AG08395 (cell line): ENCODE data around the gene TNS3.
"Not testable (repeated sequence)": the region's sequence is repeated elsewhere in the genome, so short reads cannot be mapped to it uniquely, and the experiment has no call there.

ENCODE experiments used
- DNase-seq: peaks from one replicate; pipeline ENCODE4 v3.0.0; 2012; ENCODE audit warnings: mixed read lengths, low spot score

TNS3 gene

DNA sequence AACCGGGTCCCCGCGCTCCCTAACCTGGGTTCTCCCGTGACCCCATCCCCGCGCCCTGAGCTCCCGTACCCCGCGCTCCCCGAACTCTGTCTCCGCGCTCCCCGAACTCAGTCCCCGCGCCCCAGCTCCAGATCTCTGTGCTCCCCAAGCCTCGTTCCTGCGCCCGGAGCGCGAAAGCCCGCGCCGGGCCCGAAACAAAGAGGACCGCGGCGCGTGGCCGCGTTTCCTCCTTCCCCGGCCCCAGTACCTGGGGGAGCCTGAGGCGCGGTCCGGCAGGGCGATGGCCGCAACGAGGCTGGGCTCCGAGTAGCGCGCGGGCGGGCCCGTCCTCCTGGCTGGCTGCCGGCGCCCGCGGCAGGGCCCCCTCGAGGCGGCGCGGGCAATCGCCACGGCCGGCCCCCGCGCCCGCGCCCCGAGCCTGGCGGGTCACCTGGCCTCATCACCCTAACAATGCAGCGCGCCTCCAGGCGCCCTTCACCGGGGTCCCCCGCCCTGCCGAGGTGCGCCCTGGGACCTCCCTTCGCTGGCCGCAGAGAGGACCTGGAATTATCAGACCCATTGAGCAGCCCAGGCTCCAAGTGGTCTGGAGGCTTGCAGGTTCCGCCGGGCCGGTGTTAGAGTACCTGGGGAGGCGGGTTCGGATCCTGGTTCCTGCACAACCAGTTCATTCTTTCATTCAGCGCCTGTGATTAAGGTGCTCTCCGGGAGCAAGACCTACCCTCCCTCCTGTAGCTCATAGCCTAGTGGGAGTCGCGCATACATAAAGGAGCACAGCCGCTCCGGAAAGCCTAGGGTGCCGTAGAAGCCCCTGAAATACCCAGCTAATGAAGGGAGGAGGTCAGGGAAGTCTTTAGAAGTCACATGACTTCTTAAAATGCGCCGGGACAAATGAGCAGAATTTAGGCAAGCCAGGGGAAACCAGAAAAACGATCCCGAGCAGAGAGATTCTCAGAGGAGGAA lies at the start of gene TNS3:
TSS of gene TNS3 (minus strand) at position 308 of the 960 bp plus-strand sequence. CDS start 142,475 bp downstream, outside the sequence.
- peak; percentile 65 for DNase-seq

DNA sequence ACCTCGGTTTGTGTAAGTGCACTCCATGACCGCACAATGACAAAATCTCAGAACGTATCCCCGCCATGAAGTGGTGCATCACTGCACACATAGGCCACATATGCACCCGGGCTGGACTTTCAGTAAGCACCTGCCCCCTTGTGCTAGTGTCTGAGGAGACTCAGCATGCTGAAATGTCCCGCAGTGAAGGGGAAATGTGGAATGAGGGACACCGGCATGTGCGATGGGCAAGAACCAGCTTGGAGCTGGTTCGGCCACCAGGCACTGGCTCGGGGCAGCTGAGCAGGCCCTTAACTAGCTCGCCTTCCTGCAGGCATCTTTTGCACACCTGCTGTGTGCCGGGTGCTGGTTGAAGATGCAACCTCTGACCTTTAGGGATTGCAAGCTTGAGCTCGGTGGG lies 49.8 kb upstream of the TNS3 start:
- DNase-seq = no peak

DNA sequence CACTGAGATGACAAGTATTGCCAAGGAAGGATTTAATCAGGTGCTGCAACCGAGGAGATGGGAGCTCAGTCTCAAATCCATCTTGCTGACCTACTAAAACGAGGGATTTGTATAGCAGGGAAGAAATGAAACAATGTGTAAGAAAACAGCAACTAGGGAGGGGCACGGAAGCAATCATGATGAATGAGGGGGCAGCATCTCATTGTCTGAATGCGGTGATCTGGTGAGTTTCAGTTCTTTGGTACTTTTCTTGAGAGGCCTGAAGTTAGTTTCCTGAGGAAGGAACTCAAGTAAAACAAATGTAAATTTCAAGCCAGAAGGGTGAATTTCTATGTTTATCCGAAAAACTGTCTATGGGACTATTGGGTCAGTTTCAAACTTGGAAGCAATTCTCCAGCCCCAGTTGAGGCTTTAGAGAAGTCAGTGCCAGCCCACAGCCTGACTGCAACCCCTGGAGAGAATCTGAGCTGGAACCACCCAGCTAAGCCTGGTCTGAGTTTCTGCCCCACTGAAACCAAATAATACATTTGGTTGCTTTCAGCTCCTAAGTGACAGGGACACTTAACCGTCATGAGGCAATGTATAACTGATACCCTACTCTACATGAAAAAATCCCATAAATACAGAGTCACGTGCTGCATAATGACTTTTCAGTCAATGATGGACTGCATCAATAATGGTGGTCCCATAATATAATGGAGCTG lies 45.8 kb upstream of the TNS3 start:
- DNase-seq = no peak

DNA sequence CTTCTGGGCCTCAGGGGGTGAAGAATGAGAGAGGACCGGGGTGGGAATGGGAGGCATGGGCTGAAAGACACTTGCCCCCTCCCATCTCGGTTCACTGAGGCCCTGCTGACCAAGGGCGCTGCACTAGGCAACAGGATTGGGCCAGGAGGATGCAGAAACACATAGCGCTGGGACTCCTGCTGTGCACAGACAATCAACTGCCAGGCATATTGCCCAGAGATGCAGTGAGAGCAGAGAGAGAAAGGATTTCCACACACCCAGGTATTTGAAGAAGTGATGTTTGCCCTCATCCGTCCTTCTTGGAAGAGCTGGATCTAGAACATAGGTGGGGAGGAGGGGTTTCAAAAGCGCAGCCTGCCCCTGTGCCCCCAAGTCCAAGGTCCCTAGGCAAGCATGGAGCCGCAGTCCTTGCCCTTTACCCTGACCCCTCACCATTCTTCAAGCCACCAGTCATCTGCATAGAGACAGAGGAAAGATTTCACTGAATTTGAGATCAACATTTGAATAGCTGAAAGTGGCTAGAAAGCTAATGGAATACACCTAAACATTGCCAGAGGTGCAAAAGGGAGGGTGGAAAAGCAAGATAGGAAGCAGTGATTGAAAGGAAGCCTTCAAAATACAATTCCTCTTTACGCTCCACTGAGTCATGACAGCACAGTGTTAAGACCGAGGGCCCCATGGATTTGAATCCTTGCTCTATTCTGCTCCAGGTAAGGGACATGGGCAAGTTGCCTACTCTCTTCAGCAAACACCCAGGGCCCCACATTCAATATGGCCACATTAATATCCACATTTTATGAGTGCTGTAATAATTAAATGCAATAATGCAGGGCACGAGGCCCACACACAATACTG lies 44.2 kb upstream of the TNS3 start:
- no peak for DNase-seq

- no peak for DNase-seq
Observed at GRCh38 chr7:47624689-47625088, 42.8 kb upstream of the TNS3 start.

DNA sequence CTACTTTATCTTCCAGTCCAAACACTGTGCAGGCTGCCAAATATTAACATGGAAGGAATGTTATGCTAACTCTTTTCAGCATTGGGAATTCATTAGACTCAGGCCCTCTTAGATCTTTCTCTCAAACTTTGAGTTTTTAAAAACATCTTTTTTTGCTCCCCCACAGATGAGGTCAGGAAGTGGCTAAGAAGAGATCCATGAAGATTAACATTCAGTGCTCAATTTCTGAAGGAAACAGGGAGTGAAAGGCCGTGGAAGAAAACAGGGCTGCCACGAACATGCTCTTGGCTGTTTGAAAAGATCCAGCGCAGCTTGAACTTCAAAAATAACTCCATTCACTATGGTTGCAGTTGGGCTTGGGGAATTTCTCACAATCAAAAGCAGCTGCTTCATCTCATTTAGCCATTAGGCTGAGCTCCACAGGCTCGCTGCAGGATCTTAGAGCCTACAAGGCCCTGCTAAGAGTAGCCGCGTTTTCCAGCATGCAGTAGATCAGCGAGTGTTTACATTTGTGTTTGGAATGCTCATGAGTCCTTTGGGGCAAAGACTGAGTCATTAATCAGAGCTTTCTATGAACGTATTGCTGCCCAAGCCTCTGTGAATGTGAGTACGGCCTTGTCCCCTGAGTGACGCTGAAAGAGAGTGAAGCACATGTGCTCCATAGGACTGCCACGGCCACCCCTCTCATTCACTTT lies 41.2 kb upstream of the TNS3 start:
- peak; percentile 83 for DNase-seq

GRCh38 chr7:47622586-47622945 lies 40.7 kb upstream of the TNS3 start:
- DNase-seq = no peak

DNA sequence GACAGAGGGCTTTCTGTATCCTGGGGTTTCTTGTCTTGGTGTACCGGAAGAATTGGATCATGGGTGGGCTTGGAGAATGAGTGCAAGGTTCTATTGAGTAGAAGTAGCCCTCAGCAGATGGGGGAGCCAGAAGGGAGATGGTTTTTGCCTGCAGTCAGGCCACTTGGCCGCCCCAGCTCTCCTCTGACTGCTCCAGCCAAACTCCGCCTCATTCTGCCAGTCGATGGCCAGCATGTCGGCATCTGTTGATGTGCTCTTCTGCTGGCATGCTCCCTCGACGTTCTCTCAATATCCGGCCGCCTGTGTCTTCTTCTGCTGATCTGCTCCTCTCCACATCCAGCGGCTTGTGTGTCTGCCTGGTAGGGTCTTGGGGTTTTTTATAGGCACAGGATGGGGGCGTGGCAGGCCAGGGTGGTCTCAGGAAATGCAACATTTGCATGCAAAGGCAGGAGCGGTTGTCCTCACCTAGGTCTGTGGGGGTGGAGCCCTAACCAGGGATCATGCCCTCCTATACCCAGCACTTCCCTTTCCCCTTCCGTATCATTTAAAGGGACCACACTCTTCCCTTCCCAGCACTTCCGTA lies 40.2 kb upstream of the TNS3 start:
- DNase-seq = no peak

DNA sequence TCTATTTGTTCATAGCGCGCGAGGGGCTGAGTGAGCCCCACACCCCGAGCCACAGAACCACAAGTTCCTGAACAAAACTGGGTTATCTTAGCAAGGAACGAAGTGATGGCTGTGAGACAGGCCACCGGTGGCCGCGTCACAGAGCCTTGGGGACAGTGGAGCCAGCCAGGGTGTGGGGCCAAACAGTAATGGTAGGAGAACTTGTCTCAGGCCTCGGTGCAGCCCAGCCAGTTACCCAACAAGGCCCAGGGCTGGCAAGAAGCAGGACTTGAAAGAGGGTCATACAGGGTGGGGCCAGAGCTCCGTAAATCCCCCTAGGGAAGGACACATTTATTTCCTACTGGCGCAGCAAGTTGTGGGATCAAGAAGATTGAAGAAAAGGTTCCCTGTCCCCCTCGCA lies 39.4 kb upstream of the TNS3 start:
- DNase-seq = no peak

- DNase-seq = no peak
Observed at GRCh38 chr7:47619806-47620205, 37.9 kb upstream of the TNS3 start.

DNA sequence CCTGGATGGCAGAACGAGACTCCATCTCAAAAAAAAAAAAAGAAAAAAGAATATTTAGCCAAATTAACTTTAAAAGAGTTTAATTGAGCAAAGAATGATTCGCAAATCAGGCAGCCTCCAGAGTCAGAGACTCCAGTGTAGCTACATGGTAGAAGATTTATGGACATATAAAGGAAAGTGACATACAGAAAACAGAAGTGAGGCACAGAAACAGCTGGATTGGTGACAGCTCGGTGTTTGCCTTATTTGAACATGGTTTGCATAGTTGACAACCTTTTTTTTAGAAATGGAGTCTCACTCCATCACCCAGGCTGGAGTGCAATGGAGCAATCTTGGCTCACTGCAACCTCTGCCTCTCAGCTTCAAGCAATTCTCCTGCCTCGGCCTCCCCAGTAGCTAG lies 35.2 kb upstream of the TNS3 start:
- DNase-seq = no peak

GRCh38 chr7:47614450-47614849 lies 32.5 kb upstream of the TNS3 start:
- no peak for DNase-seq

- no peak for DNase-seq
Observed at GRCh38 chr7:47611045-47611511, 29.2 kb upstream of the TNS3 start.

- peak; percentile 67 for DNase-seq
Observed at GRCh38 chr7:47610506-47611044, 28.7 kb upstream of the TNS3 start.

DNA sequence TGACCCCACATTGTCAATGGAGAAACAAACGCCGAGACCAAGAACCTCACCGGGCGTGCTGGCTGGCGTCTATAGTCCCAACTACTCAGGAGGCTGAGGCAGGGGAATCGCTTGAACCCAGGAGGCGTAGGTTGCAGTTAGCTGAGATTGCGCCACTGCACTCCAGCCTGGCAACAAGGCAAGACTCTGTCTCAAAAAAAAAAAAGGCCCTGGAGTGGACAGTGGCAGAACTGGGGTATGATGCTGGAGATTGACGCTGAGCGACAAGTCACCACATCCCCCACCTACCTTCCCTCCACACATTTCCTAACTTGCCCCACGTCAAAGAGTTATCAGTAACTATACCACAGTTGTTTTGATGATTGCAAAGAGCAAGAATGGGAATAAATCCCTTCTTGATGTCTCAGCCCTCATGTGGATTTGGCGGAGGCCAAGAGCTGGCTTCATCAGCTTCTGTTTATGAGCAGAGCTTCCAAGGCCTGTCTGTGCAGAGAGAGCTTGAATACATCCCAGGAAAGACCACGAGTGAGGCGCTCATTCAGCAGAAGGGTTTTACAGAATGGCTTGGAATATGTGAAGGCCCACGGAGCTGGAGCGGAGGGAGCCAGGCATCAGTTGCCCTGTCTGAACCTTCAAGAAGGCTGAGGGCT lies 28.0 kb upstream of the TNS3 start:
- DNase-seq = peak; percentile 29

GRCh38 chr7:47606593-47607046 lies 24.7 kb upstream of the TNS3 start:
- not testable (repeated sequence) for DNase-seq

DNA sequence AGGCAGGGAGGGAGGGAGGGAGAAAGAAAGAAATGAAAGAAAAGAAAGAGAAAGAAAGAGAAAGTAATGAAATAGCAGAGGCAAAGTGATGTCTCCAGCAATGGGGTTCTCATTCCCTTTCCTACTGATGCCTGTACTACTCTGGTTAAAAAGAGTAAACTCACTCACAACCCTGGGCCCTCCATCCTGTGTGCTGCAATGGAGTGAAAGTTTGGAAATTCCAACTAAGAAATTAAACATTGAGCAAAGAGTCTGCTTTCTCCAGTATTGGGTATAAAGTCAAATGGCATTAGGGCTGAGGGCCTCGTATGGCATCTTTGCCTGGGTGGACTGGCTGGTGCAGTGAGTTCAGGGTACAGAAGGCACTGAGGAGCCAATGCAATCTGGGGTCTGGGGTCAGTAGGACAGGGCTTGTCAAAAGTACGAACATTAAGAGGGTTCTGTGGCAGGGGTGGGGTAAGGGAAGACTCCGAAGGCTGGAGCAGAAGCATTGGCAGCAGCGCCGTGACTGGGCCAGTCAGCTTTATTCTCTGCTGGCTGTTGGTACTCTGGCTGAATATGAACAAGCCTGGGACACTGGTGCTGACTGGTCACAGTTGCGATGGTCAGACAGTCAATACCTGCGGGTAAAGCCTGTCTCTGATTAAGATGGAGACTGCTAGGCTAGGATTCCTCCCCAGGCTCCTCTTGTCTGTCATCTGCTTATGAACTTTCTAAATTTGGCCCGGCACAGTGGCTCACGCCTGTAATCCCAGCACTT lies 24.1 kb upstream of the TNS3 start:
- no peak for DNase-seq

DNA sequence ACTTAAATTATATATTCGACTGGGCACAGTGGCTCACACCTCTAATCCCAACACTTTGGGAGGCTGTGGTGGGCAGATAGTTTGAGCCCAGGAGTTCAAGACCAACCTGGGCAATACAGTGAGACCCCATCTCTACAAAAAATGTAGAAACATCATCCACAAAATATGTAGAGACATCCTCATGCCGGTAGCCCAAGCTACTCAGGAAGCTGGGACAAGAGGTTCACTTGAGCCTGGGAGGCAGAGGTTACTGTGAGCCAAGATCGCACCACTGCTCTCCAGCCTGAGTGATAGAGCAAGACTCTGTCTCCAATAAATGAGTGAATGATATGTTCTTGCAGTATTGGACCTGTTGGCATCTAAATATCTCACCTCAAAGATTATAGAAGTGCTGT lies 22.6 kb upstream of the TNS3 start:
- no peak for DNase-seq

DNA sequence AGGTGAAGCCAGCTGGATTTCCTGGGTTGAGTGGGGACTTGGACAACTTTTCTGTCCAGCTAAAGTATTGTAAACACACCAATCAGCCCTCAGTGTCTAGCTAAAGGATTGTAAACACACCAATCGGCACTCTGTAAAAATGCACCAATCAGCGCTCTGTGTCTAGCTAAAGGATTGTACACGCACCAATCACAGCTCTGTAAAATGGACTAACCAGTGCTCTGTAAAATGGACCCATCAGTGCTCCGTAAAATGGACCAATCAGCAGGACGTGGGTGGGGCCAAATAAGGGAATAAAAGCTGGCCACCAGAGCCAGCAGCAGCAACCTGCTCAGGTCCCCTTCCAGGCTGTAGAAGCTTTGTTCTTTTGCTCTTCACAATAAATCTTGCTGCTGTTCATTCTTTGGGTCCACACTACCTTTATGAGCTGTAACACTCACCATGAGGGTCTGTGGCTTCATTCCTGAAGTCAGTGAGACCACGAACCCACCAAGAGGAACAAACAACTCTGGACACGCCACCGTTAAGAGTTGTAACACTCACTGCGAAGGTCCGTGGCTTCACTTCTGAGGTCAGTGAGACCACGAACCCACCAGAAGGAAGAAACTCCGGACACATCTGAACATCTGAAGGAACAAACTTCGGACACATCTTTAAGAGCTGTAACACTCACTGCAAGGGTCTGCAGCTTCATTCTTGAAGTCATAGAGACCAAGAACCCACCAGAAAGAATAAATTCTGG lies 21.8 kb upstream of the TNS3 start:
- DNase-seq = not testable (repeated sequence)
